Mononuclear cell (primary cell): ENCODE results near the gene HDAC4. TPM values are rescaled to one million over a fixed set of nuclear protein-coding genes. Genes with fewer than 3 reads are reported as not detected.

Experiments
- H3K27me3 ChIP-seq: 2 replicates; pipeline ENCODE4 v1.6.0; 2011; ENCODE audit warnings: low read length, control low read depth; ENCODE audit not compliant: insufficient read depth
- H3K4me1 ChIP-seq: 2 replicates; pipeline ENCODE4 v1.5.1; 2011; ENCODE audit warnings: mild to moderate bottlenecking, low read length, control low read depth; ENCODE audit not compliant: insufficient read depth
- H3K4me3 ChIP-seq: 2 replicates; pipeline ENCODE4 v1.5.1; 2011; ENCODE audit warnings: mild to moderate bottlenecking, low read length, moderate library complexity
- H3K9me3 ChIP-seq: 2 replicates; pipeline ENCODE4 v1.5.1; 2011; ENCODE audit warnings: low read depth, mild to moderate bottlenecking, control low read depth, low read length
- total RNA-seq: library from RNA; depleted of rRNA; stranded (reverse); fragments of >200 nt; gene quantifications from one replicate; pipeline ENCODE4 v1.2.3, GENCODE V29; 2012

The HDAC4 gene
- total RNA-seq, 1 donor = 27.7 TPM

DNA sequence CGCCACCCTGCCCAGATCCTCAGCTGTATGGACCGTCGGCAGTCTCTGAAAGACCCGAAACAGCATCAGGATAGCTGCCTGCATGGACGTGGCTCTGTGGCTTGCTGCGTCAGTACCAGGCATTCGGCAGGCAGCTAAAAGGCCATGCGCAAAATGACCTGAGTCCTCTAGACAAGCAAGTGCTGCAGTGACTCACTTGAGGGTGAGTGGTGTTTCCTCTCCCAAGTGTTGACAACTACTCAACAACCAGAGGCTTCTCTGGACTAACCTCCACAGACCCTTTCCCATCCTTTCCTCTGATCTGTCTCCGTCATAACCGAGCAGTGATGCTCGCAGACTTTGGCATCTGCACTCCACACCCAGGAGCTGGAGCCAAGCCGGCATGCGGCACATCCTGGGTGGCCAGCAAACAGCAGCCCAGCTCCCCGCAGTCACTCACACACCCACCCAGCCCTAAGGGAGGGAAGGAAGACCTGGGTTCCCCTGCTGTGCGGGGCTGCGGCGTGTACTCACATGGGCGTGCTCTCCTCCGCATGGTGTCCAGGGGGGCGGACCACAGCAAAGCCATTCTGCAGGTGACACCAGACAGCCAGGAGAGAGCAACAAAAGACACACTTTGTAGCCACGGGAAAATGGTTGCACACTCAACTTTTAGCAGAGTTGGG, 313.6 kb downstream of the HDAC4 start:
- H3K27me3 ChIP-seq = no peaks in the 10 kb centered on the region
- H3K4me1 ChIP-seq = no peaks in the 10 kb centered on the region
- no peak overlapping the region for H3K4me3 ChIP-seq
- no peaks in the 10 kb centered on the region for H3K9me3 ChIP-seq

DNA sequence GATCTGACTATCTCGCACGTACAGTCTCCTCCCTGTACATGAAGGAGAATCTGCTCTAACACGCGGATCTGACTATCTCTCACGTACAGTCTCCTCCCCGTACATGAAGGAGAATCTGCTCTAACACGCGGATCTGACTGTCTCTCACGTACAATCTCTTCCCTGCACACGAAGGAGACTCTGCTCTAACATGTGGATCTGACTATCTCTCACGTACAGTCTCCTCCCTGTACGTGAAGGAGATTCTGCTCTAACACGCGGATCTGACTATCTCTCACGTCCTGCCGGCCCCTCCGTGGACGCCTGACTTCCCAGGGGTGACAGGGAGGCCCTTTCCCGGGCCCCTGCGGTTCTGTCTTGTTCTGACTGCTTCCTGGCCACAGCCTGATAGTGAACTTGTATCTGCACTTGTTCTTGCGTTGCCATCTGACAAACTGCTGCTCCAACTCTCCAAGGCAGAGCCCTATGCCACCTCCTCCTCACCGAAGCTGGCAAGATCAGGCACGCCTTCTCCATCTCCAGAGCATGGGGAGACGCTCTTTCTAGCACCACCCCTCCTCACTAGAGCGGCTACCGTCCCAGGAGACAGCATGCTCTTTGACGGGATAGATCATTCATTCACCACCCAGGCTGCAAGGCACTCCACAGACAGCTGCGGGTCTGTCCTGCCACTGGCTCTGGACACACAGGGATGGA, 314.3 kb downstream of the HDAC4 start:
- H3K27me3 ChIP-seq = no peaks in the 10 kb centered on the region
- no peaks in the 10 kb centered on the region for H3K9me3 ChIP-seq
- no peaks in the 10 kb centered on the region for H3K4me1 ChIP-seq
- no peak overlapping the region for H3K4me3 ChIP-seq

DNA sequence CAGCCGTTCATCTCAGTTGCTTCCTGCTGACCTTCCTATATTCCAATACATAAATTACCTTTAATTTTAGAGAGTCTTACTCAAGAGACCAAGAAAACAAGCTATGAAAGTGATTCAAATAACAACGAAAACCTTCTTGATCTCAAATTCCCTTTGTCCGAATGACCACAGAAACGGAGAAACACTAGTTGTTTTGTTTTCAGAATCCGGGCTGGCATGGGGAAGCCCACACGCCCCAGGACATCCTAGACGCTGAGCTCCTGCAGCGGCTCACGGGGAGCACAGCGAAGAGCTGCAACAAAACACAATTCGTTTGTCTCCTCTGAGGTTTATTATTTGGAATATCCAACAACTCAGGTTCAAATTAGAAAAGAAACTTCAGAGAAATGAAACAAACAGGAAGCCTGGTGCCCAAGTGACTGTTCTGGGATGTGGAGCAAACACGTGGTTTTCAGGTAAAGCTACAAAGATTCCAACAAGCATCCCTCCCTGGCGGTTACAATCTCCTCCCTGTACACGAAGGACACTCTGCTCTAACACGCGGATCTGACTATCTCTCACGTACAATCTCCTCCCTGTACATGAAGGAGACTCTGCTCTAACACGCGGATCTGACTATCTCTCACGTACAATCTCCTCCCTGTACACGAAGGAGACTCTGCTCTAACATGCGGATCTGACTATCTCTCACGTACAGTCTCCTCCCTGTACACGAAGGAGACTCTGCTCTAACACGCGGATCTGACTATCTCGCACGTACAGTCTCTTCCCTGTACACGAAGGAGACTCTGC, 315.4 kb downstream of the HDAC4 start:
- Histone ChIP-seq H3K9me3 (no peaks in the 10 kb centered on the region), H3K27me3 (no peaks in the 10 kb centered on the region), H3K4me3 (no peak overlapping the region), H3K4me1 (no peaks in the 10 kb centered on the region)

DNA sequence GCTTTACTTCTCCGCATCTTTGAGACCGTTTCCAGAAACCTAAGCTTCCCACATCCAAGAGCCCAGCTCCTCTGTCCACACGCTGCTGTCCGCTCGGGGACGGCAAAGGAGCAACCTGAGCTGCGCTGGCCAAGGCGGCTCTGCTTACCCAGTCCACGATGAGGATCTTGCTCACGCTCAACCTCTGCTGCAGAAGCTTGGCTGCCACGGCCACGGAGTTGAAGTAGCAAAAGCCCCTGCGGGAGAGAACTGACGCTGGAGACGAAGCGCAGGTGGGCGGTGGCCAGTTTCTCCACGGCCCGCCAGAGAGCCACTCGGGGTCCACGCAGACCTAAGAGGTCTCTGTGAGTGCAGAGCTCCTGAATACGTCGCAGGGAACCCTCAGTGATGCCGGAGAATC, 316.8 kb downstream of the HDAC4 start:
- Histone ChIP-seq H3K4me1 (no peaks in the 10 kb centered on the region), H3K9me3 (no peaks in the 10 kb centered on the region), H3K27me3 (no peaks in the 10 kb centered on the region), H3K4me3 (no peak overlapping the region)

DNA sequence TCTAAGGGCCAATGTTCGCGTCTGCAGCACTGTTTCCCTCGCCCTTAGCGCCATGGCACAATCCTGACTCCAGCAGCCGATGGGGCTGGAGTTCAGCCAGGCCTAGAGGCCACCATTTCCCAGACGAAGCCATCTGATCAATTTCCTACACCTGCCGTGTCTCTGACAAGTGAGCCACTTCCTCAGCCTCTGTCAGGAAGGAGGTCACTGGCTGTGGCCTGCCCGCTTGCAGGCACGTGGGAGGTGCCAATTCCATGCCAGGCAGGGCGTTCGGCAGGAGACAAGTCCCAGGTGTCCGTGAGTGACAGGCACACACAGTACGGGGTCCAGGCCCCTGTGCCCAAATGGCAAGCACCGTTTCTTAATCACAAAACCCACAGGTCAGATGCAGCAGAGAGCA, 318.4 kb downstream of the HDAC4 start:
- no peaks in the 10 kb centered on the region for H3K4me1 ChIP-seq
- no peaks in the 10 kb centered on the region for H3K9me3 ChIP-seq
- no peak overlapping the region for H3K4me3 ChIP-seq
- no peaks in the 10 kb centered on the region for H3K27me3 ChIP-seq

DNA sequence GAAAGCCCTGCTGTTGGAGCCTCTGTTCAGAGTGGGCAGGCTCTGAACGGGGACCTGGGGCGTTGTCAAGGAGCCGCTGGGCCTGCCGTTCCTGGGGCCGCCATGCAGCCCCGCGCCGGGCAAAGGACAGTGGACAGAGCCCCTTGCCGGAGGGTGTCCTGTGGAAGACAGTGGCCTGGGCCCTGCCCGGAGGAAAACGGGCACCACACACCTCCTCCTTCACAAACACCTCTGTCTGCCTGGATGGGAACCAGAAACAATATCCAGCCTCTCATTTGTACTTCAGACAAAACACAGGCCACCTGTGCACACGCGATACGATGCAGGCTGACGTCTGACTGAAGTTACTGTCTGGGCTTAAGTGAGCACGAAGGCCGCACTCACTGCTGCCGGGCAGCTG, 319.2 kb downstream of the HDAC4 start:
- no peaks in the 10 kb centered on the region for H3K4me1 ChIP-seq
- H3K27me3 ChIP-seq = no peaks in the 10 kb centered on the region
- no peaks in the 10 kb centered on the region for H3K9me3 ChIP-seq
- H3K4me3 ChIP-seq = no peak overlapping the region

DNA sequence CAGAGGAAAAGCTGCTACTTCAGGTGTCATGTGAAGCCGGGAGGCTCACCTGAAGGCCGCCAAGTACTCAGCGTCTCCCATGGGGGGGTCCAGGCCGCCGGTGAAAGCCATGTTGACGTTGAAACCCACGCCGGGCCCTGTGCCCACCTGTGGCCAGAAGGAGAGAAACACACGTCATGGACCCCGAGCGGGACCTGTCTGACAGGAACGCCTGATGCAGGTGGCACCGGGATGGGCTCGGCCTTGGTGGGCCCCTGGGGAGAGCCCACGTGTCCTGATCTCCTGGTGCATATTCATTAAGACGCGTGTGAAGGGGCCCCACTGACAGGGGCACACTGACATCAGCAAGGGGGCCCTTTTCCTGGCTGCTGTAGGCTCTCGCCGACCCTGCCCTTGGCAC, 319.8 kb downstream of the HDAC4 start:
- H3K4me3 ChIP-seq = no peak overlapping the region
- H3K4me1 ChIP-seq = no peaks in the 10 kb centered on the region
- H3K27me3 ChIP-seq = no peaks in the 10 kb centered on the region
- no peaks in the 10 kb centered on the region for H3K9me3 ChIP-seq

DNA sequence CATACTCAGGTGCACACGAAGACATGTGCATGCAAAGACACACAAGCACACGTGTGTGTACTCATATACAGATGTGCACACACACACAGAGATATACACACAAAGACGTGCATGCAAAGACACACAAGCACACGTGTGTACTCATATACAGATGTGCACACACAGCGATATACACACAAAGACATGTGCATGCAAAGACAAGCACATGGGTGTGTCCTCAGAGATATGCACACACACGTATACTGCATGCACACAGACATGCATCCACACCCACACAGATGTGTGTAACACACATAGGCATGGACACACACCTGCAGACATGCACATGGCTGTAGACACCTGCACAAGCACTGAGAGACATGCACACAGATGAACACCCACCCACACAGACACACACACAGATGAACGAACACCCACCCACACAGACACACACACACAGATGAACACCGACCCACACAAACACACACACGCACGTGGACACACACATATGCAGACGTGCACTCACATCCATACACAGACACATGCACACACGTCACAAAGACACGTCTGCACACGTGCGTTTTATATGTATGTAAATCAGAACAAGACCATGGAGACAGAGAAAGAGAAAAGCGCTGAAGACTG, 321.0 kb downstream of the HDAC4 start:
- no peak overlapping the region for H3K4me3 ChIP-seq
- H3K27me3 ChIP-seq = no peaks in the 10 kb centered on the region
- H3K9me3 ChIP-seq = no peaks in the 10 kb centered on the region
- no peaks in the 10 kb centered on the region for H3K4me1 ChIP-seq

DNA sequence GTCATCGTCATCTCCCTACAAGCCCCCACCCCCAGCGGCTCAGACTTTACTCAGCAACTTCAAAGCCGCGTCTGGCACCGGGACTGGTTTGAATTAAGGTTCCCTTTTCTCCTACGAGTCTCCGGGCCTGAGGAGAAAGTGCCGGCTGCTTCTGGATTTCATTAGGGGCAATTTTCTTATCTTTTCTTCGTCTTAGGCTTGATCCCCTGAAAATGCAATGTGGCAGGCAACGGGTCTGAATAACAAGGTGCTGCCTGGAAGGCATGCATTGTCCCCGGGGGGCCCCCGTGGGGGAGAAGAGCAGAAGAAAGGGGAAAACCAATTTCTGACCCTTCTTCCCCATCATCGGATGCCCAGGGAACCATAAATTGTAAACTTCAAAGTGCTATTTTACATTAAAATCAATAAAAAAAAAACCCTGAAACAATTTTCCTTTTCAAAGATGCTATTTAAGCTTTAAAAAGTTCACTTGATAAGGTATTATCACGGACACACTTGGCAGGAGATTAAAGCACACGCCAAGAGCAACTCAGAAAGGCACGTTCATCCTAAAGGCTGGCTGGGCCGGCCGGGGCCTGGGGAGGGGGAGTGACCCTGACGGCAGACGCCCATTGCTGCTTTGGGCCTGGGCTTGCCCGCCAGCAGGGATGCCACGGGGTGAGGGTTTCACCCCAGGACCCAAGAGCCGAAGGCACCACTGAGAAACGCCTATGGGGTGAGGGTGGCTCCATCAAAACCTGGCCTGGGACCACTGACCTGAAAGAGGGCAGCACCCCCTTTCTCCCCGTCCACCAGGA, 322.5 kb downstream of the HDAC4 start:
- Histone ChIP-seq H3K4me1 (no peaks in the 10 kb centered on the region), H3K4me3 (no peak overlapping the region), H3K27me3 (no peaks in the 10 kb centered on the region), H3K9me3 (no peaks in the 10 kb centered on the region)

DNA sequence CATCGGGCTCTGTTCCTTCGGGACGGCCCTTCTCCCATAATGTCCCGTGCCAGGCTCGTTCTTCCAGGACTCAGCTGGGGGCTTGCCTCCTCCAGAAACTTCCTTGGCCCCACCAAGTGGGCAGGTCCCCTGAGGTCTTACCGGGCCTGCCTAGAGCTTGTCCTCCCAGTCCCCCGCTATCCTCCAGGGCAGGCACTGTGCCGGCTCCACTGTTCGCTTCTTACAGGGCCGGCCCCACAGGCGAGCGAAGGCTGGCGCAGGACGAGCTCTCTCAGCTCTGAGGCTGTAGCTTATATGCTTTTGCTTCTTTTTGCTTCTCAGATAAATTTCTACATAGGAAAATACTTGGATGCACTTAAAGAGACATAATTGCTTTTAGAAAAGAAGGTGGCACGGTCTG, 323.6 kb downstream of the HDAC4 start:
- Histone ChIP-seq H3K4me3 (no peak overlapping the region), H3K27me3 (no peaks in the 10 kb centered on the region), H3K9me3 (no peaks in the 10 kb centered on the region), H3K4me1 (no peaks in the 10 kb centered on the region)

DNA sequence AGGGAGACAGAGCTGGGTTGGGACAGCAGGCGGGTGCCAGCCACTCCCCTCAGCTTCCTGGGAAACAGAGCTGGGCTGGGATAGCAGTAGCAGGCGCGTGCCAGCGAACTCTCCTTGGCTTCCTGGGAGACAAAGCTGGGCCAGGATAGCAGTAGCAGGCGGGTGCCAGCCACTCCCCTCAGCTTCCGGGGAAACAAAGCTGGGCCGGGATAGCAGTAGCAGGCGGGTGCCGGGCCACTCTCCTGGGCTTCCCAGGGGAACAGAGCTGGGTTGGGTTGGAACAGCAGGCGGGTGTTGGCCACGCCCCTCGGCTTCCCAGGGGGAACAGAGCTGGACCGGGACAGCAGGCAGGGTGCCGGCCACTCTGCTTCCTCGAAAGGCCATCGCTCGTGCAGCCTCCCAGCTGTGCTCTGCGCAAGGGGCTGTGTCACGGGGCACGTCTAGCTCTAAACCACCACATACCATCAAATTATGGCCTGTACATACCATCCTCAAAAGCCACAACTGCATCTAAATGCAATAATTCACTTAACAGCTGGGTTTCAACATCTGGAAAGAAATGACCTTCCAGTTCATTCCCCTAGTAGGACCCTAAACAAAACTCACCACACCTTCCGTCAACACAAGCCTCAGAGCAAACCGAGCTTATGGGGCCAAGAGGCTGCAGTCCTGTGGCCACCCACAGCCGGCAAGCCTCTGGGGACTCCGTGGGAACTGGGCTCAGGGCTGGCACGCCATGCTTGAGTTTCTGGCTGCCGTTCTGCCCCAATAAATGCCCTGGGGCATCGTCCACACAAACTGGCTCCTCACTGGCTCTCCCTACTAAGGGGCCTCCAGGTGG, 324.7 kb downstream of the HDAC4 start:
- no peaks in the 10 kb centered on the region for H3K9me3 ChIP-seq
- H3K27me3 ChIP-seq = no peaks in the 10 kb centered on the region
- no peaks in the 10 kb centered on the region for H3K4me1 ChIP-seq
- H3K4me3 ChIP-seq = no peak overlapping the region

DNA sequence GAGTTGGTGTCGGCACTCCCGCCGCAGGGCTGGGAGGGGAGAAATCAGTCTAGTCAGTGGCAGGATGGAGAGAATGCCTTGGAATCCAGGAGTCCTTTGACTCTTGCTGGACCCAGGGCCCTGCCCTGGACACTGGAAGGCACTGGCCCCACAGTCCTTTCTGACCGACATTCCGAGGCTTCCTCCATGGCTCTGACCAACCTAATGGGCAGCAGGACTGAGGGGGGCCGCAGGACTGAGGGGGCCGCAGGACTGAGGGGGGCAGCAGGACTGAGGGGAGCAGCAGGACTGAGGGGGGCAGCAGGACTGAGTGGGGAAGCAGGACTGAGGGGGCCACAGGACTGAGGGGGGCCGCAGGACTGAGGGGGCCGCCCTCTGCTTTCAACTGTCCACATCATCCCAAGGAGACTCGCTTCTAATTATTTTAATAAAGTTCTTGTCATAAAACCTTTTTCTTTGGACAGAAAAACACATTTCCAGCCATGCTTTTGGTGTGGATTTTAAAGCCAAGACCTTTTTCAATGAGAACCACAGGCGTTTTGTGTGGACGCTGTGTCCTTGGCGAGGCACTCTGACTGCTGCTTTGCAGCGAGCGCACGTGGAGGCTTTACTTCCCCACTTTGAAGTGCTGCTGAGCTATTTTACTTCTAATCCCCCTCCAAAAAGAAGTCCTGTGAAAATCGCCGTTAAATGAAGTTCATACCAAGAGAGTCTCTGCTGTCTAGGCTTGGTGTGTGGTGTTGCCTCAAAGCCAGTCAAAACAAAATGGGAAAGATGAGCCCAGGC, 326.9 kb downstream of the HDAC4 start:
- no peaks in the 10 kb centered on the region for H3K4me1 ChIP-seq
- no peaks in the 10 kb centered on the region for H3K9me3 ChIP-seq
- H3K4me3 ChIP-seq = no peak overlapping the region
- H3K27me3 ChIP-seq = no peaks in the 10 kb centered on the region

DNA sequence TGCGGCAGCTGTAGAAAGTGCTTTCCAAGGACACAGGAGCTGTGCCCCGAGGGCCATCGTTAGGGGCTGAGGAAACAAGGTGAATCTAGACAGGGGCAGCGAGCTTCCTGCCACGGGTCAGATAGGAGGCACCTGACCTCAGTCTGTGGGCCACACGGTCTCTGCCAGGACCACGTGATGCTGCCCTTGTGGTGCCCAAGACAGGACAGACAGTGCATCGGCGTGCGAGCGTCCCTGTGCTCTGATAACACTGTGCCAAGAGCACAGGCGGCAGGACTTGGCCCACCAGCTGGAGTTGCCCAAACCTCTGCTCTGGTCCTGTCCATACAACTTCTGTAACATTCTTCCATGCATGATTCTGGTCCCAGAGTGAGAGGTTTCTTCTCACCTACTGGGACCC, 327.6 kb downstream of the HDAC4 start:
- Histone ChIP-seq H3K9me3 (no peaks in the 10 kb centered on the region), H3K4me3 (no peak overlapping the region), H3K27me3 (no peaks in the 10 kb centered on the region), H3K4me1 (no peaks in the 10 kb centered on the region)
